Measurements from ENCODE around the gene OGFRL1. TPM values are rescaled to one million over a fixed set of nuclear protein-coding genes. Genes with fewer than 3 reads are reported as not detected.

OGFRL1 gene
- total RNA-seq, 1 experiment from 2014 or later = 27.7 TPM

DNA sequence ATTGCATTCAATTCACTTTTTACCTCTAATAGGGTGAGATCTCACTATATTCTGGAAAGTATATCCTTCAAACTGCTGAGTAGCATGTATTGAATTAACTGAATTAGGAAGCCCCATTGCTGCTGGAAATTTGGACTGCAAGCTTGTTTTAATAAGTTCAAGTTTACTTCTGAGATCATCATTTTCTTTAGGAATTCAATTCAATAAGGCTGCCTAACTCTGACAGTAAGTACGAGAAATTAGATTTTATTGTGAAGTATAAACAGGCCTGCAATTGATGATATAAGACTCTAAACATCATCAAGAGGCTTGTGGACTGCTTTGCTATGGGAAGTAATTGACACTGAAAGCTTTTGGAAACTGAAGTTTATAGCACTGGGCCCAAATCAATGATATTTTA, 44.4 kb downstream of the OGFRL1 start:
- no peak for DNase-seq (ENCODE audit: low read depth)

DNA sequence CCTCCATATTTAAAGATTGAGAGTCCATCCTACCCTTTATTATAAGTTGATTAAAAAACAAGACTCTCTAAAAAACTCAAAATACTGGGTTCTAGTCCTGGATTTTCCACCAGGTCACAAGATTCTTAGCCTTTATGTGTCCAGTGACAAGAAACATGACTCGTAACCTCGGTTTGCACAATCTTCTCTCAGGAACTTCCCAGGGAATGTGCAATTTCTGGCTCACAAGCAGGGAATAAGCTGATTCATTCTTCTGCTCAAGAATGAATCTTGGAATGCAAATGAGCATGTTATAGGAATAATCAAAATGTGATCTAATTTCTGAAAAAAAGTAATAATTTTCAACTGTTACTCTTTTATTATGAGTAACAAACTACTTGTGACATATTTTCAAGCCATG, 45.1 kb downstream of the OGFRL1 start:
- peak; percentile 82 for DNase-seq (ENCODE audit: low read depth)

DNA sequence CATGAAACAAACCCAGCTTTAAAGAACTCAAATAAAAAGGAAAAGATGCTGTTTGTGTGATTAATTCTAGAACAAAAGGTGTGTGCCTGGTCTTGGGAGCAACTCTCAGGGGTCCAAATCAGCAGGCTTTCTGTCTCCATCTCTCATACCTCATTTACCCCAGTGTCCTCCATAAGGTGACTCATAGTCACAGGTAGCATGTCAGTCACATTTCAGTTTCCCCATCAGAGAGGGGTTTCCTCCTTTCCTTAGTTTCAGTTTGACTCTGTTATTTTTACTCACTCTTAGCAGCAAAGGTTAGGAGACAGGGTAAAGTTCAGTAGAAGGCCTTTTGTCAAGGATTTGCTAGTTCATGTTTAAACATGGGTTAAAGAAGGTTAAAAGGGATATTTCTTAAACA, 46.2 kb downstream of the OGFRL1 start:
- peak; percentile 28 for DNase-seq (ENCODE audit: low read depth)

DNA sequence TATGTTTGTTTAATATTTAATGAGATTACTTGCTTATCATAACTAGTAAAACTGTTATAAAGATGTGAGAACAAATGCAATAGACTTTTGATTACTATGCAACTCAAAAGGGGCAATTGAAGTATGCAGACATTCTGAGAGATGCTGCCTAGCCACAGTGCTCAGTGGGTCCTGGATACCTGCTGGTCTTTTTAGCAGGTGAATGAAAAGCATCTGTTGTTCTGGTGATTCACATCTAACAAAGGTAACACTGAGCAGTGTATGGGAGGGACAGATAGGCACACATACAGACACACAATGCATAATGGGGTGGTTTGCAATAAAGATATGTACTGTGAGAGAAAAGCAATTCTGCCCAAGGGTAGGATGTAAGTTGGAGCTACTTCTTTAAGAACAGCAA, 46.9 kb downstream of the OGFRL1 start:
- no peak for DNase-seq (ENCODE audit: low read depth)

DNA sequence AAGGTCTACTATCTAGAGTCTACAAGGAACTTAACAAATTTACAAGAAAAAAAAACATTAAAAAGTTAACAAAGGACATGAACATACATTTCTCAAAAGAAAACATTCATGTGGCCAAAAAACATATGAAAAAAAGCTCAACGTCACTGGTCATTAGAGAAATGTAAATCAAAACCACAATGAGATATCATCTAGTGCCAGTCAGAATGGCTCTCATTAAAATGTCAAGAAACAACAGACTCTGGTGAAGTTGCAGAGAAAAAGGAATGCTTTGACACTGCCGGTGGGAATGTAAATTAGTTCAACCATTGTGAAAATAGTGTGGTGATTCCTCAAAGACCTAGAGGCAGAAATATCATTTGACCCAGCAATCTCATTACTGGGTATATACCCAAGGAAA, 48.3 kb downstream of the OGFRL1 start:
- no peak for DNase-seq (ENCODE audit: low read depth)

DNA sequence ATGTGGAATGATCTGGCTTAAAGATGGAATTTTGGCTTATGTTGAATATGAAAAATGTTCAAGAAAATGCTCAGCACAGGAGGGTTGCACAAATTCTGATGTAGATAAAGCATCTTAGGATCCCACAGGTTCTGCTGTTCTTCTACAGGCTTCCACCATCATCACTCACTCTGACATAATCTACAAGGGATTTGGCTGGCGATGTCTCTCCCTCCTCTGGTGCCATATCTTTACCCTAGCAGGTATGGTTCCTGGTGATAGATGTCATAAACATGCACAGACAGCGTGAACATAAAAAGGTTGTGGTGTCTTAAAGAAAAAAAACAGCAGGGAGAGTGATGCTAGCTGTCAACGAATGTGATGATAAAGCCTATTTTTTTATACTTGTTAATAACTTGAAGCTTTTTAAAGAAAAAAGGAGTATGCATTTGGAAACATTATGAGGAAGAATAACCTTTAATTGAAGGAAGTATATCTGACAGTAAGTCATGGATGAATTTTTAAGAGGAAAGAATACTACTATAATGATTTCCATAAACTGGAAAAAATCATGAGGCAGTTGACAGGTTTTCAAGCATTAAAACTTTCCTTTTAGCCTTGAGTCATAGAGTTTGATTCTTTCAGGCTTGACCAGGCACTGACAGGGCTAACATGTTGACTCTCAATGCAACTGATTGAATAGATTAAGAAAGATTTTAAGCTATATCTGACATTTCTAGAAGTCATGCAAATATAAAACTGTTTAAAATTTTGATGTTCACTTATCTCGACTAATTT, 50.1 kb downstream of the OGFRL1 start:
- no peak for DNase-seq (ENCODE audit: low read depth)

DNA sequence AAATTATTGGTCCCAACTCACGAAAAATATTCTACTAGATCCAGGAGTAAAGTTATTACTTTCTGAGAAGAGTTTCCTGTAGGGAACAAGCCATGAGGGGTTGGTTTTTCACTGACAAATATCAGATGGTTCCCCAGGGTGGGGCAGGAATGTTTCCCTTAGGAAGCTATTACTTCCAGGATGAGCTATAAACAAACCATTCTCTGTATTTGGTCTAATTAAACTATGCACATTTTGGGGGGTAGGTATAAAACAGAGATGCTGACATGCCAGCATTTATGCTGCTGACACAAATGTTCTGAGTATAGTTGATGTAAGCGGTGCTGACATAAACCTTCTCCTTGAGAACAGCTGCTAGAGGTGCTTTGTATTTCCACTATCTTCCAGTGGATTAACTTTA, 54.2 kb downstream of the OGFRL1 start:
- DNase-seq (ENCODE audit: low read depth) = no peak

DNA sequence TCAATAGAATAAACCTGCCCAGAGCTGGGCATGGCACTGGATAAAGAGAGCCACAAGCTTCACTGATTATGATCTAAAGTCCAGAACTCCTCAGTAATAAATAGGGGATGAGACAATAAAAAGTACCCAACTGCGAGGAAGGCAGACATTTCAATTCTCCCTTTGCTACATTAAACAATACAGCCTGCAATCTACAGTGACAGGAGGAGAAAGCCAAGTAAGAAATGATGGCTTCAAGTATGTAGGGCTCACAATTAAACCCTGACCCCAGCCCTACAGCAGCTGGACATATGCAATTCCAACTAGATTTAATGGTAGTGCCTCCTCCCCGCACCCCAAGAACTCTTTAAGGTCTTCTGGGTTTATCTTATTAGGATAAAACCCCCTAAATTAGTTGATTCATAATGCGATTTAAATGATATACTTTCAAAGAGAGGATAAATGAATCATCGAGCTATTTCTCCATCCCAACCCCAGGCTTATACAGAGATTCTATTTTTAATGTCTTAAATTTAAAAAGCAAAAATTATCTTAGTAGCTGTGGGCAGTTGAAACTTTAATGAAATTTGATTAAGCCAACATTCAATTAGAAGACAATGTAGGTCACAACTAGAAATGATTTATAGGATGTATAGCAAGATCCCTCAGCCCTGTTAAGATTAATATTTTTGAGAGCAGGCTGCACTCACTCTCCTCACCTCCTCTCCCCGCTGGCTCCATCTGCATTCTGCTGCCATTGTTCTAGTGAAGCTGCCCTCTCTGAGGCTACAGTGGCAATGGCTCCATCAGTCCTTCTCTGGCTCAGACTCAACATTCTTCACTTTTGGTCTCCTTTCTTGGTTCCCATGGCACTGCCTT, 57.1 kb downstream of the OGFRL1 start:
- no peak for DNase-seq (ENCODE audit: low read depth)

DNA sequence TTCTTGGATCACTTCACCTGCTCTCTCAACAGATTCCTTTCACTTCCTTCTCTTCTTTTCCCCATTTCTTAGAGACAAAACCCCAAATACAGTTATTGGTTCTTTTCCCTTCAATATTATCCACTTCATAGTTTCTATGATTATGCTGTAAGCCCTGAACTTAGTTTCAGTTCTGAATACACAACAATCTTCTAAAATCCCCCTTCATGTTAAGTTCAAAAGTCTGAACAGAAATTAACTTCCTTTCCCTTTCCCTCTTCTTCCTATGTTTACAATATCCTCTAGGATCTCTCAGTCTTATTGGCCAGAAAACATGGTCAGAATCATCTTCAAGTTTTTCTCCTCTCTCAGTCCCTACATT, 57.7 kb downstream of the OGFRL1 start:
- no peak for DNase-seq (ENCODE audit: low read depth)

DNA sequence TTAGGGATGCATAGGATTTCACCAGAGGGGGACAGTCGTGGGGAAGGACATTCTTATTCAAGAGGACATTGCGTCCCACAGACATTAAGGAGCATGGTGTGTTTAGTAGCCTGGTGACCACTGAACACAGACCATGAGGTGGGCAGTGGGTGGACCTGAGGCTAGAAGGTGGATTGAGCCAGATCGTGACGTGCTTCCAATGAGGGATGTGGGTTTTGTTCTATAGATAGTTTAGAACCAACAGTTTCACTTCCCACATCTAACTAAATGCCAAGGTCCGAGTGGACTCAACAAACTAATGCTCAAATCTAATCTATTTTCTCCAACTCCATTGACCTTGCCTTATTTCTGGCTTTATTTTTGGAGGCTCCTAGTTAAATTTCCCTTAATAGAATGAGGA, 58.5 kb downstream of the OGFRL1 start:
- DNase-seq (ENCODE audit: low read depth) = no peak

DNA sequence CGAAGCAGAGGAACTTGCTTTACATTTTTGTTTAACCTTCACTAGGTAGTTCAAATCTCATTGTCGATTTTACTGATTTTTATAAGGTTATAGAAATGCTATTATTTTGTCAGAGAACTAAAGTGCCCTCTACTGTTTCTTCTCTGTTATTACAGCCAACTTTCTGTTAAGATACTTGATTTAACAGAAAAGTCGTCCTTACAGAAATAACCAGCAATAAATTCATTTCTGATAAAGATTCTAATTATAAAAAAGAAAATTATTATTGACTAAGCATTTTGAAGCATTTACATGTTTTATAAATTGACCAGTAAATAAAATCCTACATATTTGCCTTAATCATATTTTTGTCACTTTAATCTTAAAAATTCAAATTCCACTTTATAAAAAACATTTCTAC, 60.8 kb downstream of the OGFRL1 start:
- peak; percentile 39 for DNase-seq (ENCODE audit: low read depth)

DNA sequence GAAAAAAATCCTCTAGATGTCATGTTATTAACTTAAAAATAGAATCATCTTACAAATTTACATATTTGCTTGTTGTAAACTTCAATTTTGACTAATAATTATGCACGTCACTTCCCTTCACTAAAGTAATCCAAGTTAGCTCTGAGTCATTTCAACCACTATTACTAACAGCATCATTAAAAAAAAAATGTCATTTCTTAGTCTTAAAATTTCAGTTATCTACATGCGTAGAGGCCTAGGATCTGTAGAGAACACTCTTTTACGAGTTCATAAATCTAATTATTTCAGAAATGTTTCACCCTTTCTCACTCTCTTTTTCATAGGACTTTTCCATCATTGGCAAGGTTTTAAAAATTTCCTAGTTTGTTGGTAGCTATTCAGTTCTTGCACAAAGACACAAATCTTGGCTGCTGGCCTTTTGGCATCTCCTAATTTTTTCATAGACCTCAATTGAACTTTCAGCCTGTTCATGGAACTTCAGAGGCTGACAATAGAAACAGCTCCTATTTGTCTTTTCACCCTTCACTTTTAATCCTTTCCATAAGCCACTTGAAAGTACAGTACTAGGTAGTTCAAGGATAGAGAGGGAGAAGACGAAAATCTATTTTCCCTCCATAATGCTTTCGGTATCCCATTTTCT, 61.5 kb downstream of the OGFRL1 start:
- DNase-seq (ENCODE audit: low read depth) = peak; percentile 36

DNA sequence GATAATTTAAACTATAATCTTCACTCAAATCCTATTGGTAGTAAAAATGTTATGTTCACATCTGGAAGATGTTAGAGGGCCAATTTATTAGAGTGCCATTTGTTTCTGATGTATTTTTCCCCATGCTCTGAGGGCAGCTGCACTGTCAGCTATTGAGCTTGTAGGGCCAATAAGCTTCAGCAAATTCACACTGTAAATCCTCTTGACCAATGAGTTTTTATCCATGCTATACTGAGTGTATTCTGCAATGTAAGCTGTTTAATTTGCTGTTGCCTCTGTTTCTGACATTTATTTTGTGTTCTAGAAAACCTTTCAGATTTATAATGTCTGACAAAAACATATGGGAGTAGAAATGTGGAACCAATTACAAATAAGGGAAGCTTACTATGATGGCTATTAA, 62.6 kb downstream of the OGFRL1 start:
- no peak for DNase-seq (ENCODE audit: low read depth)

Measured in HT1080 (cell line).